ENCODE results near the gene POLR2C. TPM values are rescaled to one million over a fixed set of nuclear protein-coding genes. Genes with fewer than 3 reads are reported as not detected.
A peak's percentile ranks its signal among the peaks of the same experiment; 100 is the strongest.

Gene POLR2C
- total RNA-seq, 1 donor from 2014 or later: 78.7 TPM

DNA sequence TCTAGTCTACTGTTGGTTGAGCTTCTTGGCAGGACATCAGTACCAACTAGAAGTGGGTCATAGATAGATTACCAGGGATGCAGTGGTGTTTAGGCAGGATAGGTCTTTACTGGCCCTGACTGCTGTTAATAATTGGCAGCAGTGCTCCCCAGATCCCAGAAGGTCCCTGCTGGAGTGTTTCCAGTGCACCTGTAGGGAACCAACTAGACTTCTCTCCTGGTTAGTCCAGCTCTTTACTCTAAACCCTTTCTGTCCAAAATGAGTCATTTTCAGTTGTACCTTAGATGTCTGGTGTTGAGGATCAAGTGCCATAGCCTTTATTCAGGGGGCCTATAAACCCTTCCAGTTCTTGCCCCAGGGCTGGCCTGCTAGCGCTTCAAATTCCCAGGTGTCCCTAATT lies 8.7 kb downstream of the POLR2C start:
- DNase-seq (ENCODE audit: low read depth) (no peak), FAIRE-seq (peak; percentile 66)
- Histone ChIP-seq H3K4me3 (ENCODE audit: low read depth, low read length) (no peak overlapping the region), H3K36me3 (ENCODE audit: control insufficient read depth, insufficient read depth, low read length) (peaks cover 26% of the 10 kb centered on the region), H3K27me3 (ENCODE audit: control insufficient read depth, insufficient read depth, low read length) (no peaks in the 10 kb centered on the region)
- TF ChIP-seq, protein P1, sequence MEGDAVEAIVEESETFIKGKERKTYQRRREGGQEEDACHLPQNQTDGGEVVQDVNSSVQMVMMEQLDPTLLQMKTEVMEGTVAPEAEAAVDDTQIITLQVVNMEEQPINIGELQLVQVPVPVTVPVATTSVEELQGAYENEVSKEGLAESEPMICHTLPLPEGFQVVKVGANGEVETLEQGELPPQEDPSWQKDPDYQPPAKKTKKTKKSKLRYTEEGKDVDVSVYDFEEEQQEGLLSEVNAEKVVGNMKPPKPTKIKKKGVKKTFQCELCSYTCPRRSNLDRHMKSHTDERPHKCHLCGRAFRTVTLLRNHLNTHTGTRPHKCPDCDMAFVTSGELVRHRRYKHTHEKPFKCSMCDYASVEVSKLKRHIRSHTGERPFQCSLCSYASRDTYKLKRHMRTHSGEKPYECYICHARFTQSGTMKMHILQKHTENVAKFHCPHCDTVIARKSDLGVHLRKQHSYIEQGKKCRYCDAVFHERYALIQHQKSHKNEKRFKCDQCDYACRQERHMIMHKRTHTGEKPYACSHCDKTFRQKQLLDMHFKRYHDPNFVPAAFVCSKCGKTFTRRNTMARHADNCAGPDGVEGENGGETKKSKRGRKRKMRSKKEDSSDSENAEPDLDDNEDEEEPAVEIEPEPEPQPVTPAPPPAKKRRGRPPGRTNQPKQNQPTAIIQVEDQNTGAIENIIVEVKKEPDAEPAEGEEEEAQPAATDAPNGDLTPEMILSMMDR (IDR thresholded peaks at IDR 0.05; ENCODE audit: insufficient read depth, low read length, severe bottlenecking): no peak

DNA sequence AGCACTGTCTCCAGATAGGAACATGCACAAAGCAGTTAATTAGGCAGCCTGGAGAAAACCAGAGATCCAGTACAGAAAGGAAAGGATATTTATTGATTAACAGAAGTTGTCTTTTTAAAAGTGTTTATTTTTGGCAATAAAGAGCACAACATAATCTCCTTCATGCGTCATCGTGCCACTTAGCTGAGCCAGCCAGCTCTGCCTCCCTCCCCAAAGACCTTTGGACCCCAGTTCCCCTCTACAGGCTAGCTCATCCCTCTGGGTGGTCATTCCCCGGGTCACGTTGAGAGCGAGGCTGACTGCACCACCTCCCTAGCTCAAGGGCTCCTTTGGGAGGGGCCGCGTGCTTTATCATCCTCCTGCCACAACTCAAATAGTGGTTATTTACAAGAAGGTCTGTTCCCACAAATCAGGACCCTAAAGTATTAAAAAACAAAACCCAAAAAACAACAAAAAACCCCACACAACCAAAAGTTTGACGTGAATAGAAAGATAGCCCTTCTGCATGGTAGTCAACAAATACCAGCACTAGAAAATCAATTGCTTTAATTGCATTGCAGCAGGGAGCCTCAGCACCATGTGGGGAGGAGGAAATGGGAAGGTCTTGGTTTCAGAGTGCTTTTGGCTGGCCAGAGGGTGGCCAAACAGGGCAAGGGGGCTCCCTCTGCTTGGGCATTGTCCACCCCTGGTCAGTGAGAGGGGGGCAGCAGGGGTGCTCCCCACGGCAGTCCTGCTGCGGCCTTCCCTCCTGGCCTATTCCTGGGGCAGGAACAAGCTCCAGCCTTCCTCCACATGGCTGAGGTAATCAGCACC lies 9.6 kb downstream of the POLR2C start:
- H3K4me3 ChIP-seq (ENCODE audit: low read depth, low read length): no peak overlapping the region
- peaks cover 22% of the 10 kb centered on the region for H3K36me3 ChIP-seq (ENCODE audit: control insufficient read depth, insufficient read depth, low read length)
- H3K27me3 ChIP-seq (ENCODE audit: control insufficient read depth, insufficient read depth, low read length): no peaks in the 10 kb centered on the region
- TF ChIP-seq, protein P1 (IDR thresholded peaks at IDR 0.05; ENCODE audit: insufficient read depth, low read length, severe bottlenecking): no peak
- DNase-seq (ENCODE audit: low read depth): no peak
- no peak for FAIRE-seq

DNA sequence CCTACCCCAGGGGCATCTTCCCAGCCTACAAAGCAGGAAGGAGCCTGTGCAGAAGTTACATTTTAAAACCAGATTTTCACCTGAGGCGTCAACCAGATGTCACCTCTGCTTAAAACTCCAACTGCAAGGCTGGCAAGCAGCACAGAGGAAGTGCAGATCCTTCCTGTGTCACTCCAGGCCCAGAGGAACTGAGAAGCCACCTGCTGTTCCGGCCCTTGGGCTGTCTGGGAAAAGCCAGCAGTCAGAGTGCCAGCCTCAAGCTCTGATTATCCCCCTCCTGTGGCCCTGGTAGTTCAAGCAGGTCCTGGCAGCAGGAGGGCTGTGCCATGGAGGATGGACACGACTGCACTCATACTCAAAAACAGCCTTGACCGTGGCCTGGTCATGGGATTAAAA lies 10.2 kb downstream of the POLR2C start:
- DNase-seq (ENCODE audit: low read depth) (no peak), FAIRE-seq (no peak)
- Histone ChIP-seq H3K4me3 (ENCODE audit: low read depth, low read length) (no peak overlapping the region), H3K27me3 (ENCODE audit: control insufficient read depth, insufficient read depth, low read length) (no peaks in the 10 kb centered on the region), H3K36me3 (ENCODE audit: control insufficient read depth, insufficient read depth, low read length) (peaks cover 22% of the 10 kb centered on the region)
- TF ChIP-seq, protein P1 (IDR thresholded peaks at IDR 0.05; ENCODE audit: insufficient read depth, low read length, severe bottlenecking): no peak

DNA sequence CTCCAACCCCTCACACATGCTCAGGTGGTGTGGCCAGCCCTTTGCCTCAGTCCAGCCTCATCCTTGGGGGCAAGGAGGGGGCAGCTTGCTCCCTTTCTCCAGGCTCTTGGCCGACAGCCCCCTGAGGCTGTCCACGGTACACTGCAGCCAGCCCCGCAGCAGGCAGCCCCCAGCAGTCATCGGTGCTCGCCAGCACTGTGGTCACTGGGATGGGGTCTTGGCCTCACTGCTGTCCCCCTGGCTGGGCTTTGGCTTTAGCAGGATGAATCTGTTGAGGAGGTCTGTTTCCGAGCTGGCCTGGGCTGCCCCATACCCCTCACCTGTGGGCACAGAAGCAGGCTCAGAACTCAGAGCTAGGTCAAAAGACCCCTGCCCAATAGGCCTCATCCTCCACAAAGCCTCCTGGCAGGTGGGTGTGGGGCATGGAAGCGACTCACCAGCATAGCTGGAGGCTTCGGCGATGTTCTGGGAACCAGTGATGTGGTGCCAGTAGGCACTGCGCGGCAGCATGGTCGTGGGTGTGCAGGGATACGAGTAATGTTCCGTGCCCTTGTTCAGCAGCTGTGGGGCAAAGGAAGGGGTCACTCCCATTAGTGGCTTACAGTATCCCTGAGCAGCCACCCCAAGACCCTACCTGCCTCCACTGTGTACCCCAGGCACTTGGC lies 10.8 kb downstream of the POLR2C start:
- FAIRE-seq: no peak
- TF ChIP-seq, protein P1 (IDR thresholded peaks at IDR 0.05; ENCODE audit: insufficient read depth, low read length, severe bottlenecking): no peak
- peaks cover 20% of the 10 kb centered on the region for H3K36me3 ChIP-seq (ENCODE audit: control insufficient read depth, insufficient read depth, low read length)
- no peak overlapping the region for H3K4me3 ChIP-seq (ENCODE audit: low read depth, low read length)
- H3K27me3 ChIP-seq (ENCODE audit: control insufficient read depth, insufficient read depth, low read length): no peaks in the 10 kb centered on the region
- no peak for DNase-seq (ENCODE audit: low read depth)

- Histone ChIP-seq H3K4me3 (ENCODE audit: low read depth, low read length) (no peak overlapping the region), H3K27me3 (ENCODE audit: control insufficient read depth, insufficient read depth, low read length) (no peaks in the 10 kb centered on the region), H3K36me3 (ENCODE audit: control insufficient read depth, insufficient read depth, low read length) (peaks cover 21% of the 10 kb centered on the region)
- TF ChIP-seq, protein P1 (IDR thresholded peaks at IDR 0.05; ENCODE audit: insufficient read depth, low read length, severe bottlenecking): no peak
- no peak for DNase-seq (ENCODE audit: low read depth)
- no peak for FAIRE-seq
Measured at GRCh38 chr16:57473906-57474305, 11.4 kb downstream of the POLR2C start.
